ENCODE measurements around the gene PPCS. TPM values are rescaled to one million over a fixed set of nuclear protein-coding genes. Genes with fewer than 3 reads are reported as not detected.

PPCS gene
- total and polyA plus RNA-seq, 2 of the 8 experiments (the other 6 are each of a cell fraction or from before 2014, with no cell fraction given): 24.5 to 35.3 TPM

GRCh38 chr1:42442662-42443061, 13.7 kb upstream of the PPCS start (continued):
- TF ChIP-seq NANOG (IDR thresholded peaks at IDR 0.05; ENCODE audit: insufficient read depth, low read depth, low read length, poor library complexity, severe bottlenecking): no peak
- TF ChIP-seq RNF2 (IDR thresholded peaks at IDR 0.05; ENCODE audit: borderline replicate concordance, low read depth, low read length, missing control alignments, poor library complexity, severe bottlenecking): no peak
- no peak for TF ChIP-seq ATF3 (IDR thresholded peaks at IDR 0.05; ENCODE audit: insufficient read depth, low read depth, low read length)
- TF ChIP-seq CEBPB (IDR thresholded peaks at IDR 0.05; ENCODE audit: low read depth, low read length): no peak
